Measurements from ENCODE around the gene ZNF468.
A peak's percentile ranks its signal among the peaks of the same experiment; 100 is the strongest.
"Not testable (repeated sequence)": the region's sequence is repeated elsewhere in the genome, so short reads cannot be mapped to it uniquely, and the experiment has no call there.

Gene ZNF468

GRCh38 chr19:52829866-52830265 lies 27.6 kb downstream of the ZNF468 start:
- not testable (repeated sequence) for DNase-seq (ENCODE audit: low spot score); FAIRE-seq

GRCh38 chr19:52825765-52826164 lies 31.7 kb downstream of the ZNF468 start:
- DNase-seq (ENCODE audit: low spot score) (no peak), FAIRE-seq (no peak)

- FAIRE-seq (no peak), DNase-seq (ENCODE audit: low spot score) (no peak)
Observed at GRCh38 chr19:52823676-52824075, 33.7 kb downstream of the ZNF468 start.

DNA sequence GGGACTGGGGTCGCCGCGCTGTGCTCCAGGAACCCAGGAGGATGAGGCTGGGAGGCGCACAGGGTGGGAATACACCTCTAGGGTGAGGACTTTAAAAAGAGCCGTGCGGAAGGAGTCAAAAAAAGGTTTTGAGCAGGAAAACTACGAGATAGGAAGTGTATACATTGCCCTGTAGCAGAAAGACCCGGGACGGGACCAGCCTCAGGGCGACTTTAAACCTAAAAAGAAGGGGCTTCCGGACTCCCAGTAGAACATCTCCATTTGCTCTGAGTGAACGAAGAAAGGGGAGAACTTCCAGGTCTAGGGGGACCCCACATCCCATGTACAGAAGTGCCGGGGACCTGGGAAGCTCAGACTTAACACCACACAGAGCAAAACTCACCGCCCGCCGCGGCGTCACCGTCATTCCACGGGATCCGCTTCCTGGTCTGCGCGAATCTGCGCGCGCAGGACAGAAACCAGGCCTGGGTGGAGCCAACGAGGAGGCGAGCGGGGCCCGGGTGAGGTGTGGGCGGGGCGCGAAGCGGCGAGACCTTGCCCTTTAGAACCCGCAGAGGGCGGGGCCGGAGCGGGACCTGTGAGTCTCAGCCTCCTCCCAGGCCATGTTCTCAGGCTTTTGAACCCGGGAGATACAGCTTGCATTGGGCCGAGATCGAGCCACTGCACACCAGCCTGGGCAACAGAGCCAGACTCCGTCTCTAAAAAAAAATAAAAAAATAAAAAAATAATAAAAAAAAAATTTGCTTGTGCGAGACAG lies 36.0 kb downstream of the ZNF468 start, which contains the start of gene ZNF28:
Gene ZNF28, minus strand, starts transcription at position 430 of the 757 bp plus-strand sequence. CDS start 3,675 bp downstream, outside the sequence.
- DNase-seq (ENCODE audit: low spot score) = peak; percentile 21
- peak; percentile 94 for FAIRE-seq

GRCh38 chr19:52820472-52821203 lies 36.8 kb downstream of the ZNF468 start:
- not testable (repeated sequence) for FAIRE-seq; DNase-seq (ENCODE audit: low spot score)

- FAIRE-seq = no peak
Observed at GRCh38 chr19:52809801-52810200, 47.6 kb downstream of the ZNF468 start.

DNA sequence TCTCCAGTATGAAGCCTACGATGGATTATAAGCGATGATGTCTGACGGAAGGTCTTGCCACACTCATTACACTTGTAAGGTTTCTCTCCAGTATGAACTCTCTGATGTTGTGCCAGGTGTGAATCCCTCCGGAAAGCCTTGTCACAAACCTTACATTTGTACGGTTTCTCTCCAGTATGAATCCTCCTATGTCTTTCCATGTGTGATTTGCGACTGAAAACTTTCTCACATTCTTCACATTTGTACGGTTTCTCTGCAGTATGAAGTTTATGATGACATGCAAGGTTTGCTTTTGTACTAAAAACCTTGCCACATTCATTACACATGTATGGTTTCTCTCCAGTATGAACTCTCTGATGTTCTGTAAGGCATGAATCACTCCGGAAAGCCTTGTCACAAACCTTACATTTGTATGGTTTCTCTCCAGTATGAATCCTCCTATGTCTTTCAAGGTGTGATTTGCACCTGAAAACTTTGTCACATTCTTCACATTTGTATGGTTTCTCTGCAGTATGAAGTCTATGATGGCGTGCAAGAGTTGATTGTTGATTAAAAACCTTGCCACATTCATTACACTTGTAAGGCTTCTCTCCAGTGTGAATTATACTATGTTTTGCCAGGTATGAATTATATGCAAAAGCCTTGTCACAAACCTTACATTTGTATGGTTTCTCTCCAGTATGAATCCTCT lies 57.3 kb downstream of the ZNF468 start:
- DNase-seq (ENCODE audit: low spot score); FAIRE-seq: not testable (repeated sequence)

More at GRCh38 chr19:52809801-52810200, 47.6 kb downstream of the ZNF468 start:
- DNase-seq (ENCODE audit: low spot score) = no peak

- FAIRE-seq (no peak), DNase-seq (ENCODE audit: low spot score) (no peak)
Observed at GRCh38 chr19:52789440-52789839, 68.0 kb downstream of the ZNF468 start.

All from urothelium cell line (cell line).